ENCODE results near the gene MAP4K3.
"Not testable (repeated sequence)": the region's sequence is repeated elsewhere in the genome, so short reads cannot be mapped to it uniquely, and the experiment has no call there.

The MAP4K3 gene

GRCh38 chr2:39408351-39409136 lies 28.5 kb downstream of the MAP4K3 start:
- DNase-seq, result no peak

GRCh38 chr2:39407516-39408296 lies 29.4 kb downstream of the MAP4K3 start:
- DNase-seq, result no peak

- DNase-seq, result no peak
Observed at GRCh38 chr2:39405364-39405763, 31.7 kb downstream of the MAP4K3 start.

- no peak for DNase-seq
Observed at GRCh38 chr2:39403311-39403710, 33.8 kb downstream of the MAP4K3 start.

GRCh38 chr2:39401319-39401718 lies 35.8 kb downstream of the MAP4K3 start:
- DNase-seq, result no peak

GRCh38 chr2:39399570-39399969 lies 37.5 kb downstream of the MAP4K3 start:
- no peak for DNase-seq

GRCh38 chr2:39395313-39395712 lies 41.8 kb downstream of the MAP4K3 start:
- DNase-seq, result no peak

- no peak for DNase-seq
Observed at GRCh38 chr2:39394516-39394961, 42.5 kb downstream of the MAP4K3 start.

GRCh38 chr2:39392672-39393071 lies 44.4 kb downstream of the MAP4K3 start:
- DNase-seq, result no peak

- DNase-seq, result no peak
Observed at GRCh38 chr2:39390216-39390615, 46.9 kb downstream of the MAP4K3 start.

- no peak for DNase-seq
Observed at GRCh38 chr2:39386064-39386463, 51.0 kb downstream of the MAP4K3 start.

- DNase-seq, result no peak
Observed at GRCh38 chr2:39385172-39385571, 51.9 kb downstream of the MAP4K3 start.

- not testable (repeated sequence) for DNase-seq
Observed at GRCh38 chr2:39384071-39384470, 53.0 kb downstream of the MAP4K3 start.

GRCh38 chr2:39383146-39383545 lies 53.9 kb downstream of the MAP4K3 start:
- no peak for DNase-seq

GRCh38 chr2:39381653-39382052 lies 55.4 kb downstream of the MAP4K3 start:
- no peak for DNase-seq

GRCh38 chr2:39380525-39381150 lies 56.4 kb downstream of the MAP4K3 start:
- no peak for DNase-seq

- no peak for DNase-seq
Observed at GRCh38 chr2:39379643-39380524, 57.2 kb downstream of the MAP4K3 start.

GRCh38 chr2:39378968-39379367 lies 58.1 kb downstream of the MAP4K3 start:
- DNase-seq, result no peak

GRCh38 chr2:39377226-39377939 lies 59.7 kb downstream of the MAP4K3 start:
- DNase-seq, result no peak

GRCh38 chr2:39375917-39376316 lies 61.2 kb downstream of the MAP4K3 start:
- DNase-seq, result no peak

- no peak for DNase-seq
Observed at GRCh38 chr2:39373181-39373802, 63.8 kb downstream of the MAP4K3 start.
